Smooth muscle cell (in vitro differentiated cells): ENCODE results near the gene ST13. TPM values are rescaled to one million over a fixed set of nuclear protein-coding genes. Genes with fewer than 3 reads are reported as not detected.

Source experiments
- DNase-seq: peaks from one replicate; lab custom pipeline; 2025; ENCODE audit not compliant: unreplicated experiment; lab: John Stamatoyannopoulos, UW
- H2AFZ ChIP-seq: fragments of 200-600 bp; sonication (generic); 2 replicates; pipeline ENCODE4 v1.6.0; 2016; ENCODE audit warnings: antibody characterized with exemption, low read depth, mild to moderate bottlenecking
- H3F3A ChIP-seq: fragments of 200-600 bp; sonication (generic); 2 replicates; pipeline ENCODE4 v1.6.0; 2017; ENCODE audit warnings: antibody characterized with exemption, low read depth
- H3K27ac ChIP-seq: fragments of 200-600 bp; sonication (generic); 2 replicates; pipeline ENCODE4 v1.5.1; 2016; ENCODE audit warnings: low read depth, mild to moderate bottlenecking
- H3K27me3 ChIP-seq: fragments of 200-600 bp; sonication (generic); 2 replicates; pipeline ENCODE4 v1.6.1; 2016; ENCODE audit warnings: low read depth, mild to moderate bottlenecking
- H3K36me3 ChIP-seq: fragments of 200-600 bp; sonication (generic); 2 replicates; pipeline ENCODE4 v1.5.1; 2016; ENCODE audit warnings: low read depth
- H3K4me1 ChIP-seq: fragments of 200-600 bp; sonication (generic); 2 replicates; pipeline ENCODE4 v1.5.1; 2016; ENCODE audit warnings: low read depth
- H3K4me2 ChIP-seq: fragments of 200-600 bp; sonication (generic); 2 replicates; pipeline ENCODE4 v1.6.0; 2016; ENCODE audit warnings: mild to moderate bottlenecking
- H3K4me3 ChIP-seq: fragments of 200-600 bp; sonication (generic); 2 replicates; pipeline ENCODE4 v1.5.1; 2016; ENCODE audit warnings: mild to moderate bottlenecking
- H3K79me2 ChIP-seq: fragments of 200-600 bp; sonication (generic); 2 replicates; pipeline ENCODE4 v1.6.0; 2016; ENCODE audit warnings: low read depth, mild to moderate bottlenecking
- H3K9ac ChIP-seq: fragments of 200-600 bp; sonication (generic); 2 replicates; pipeline ENCODE4 v1.6.0; 2016; ENCODE audit warnings: low read depth
- H3K9me3 ChIP-seq: fragments of 200-600 bp; sonication (generic); replicated peaks from 2 replicates; pipeline ENCODE4 v1.5.1; 2016; ENCODE audit warnings: low read depth
- H4K20me1 ChIP-seq: fragments of 200-600 bp; sonication (generic); 2 replicates; pipeline ENCODE4 v1.6.0; 2016; ENCODE audit warnings: low read depth
- WGBS: methylation state at CpG from one replicate; pipeline ENCODE4 v1.1.7; 2016; ENCODE audit warnings: low lambda C conversion rate; 5-methylcytosine and 5-hydroxymethylcytosine counted together
- polyA plus RNA-seq: library from polyadenylated mRNA; unstranded; fragments of >200 nt; fragmentation: Nextera tagmentation; extraction: Ambion mirVana; gene quantifications from 2 replicates; pipeline ENCODE4 v1.2.1, GENCODE V29; 2016
- total RNA-seq: library from RNA; depleted of rRNA; stranded (reverse); fragments of >200 nt; gene quantifications from 2 replicates; pipeline ENCODE4 v1.2.3, GENCODE V29; 2014
- TF ChIP-seq, protein P1 (sequence below): fragments of 200-600 bp; sonication (generic); IDR thresholded peaks from 2 replicates; pipeline ENCODE4 v1.5.1; 2017; ENCODE audit warnings: borderline replicate concordance, mild to moderate bottlenecking, antibody characterized with exemption; ENCODE audit not compliant: insufficient read depth, poor library complexity, severe bottlenecking

ST13 gene
- total and polyA plus RNA-seq, 2 experiments from 2014 or later: 118 to 129 TPM

GRCh38 chr22:40855979-40856512 lies 393 bp downstream of the ST13 start:
- Histone ChIP-seq H3K36me3 (no peaks in the 10 kb centered on the region), H3K9ac (peak overlapping the region; percentile 99), H3K27me3 (no peaks in the 10 kb centered on the region), H3K9me3 (no peaks in the 10 kb centered on the region), H3K27ac (peak overlapping the region; percentile 98), H2AFZ (peak overlapping the region; percentile 86), H3K4me2 (peak overlapping the region; percentile 89), H3K4me3 (peak overlapping the region; percentile 91), H3K79me2 (peaks cover 91% of the 10 kb centered on the region), H3F3A (no peaks in the 10 kb centered on the region), H3K4me1 (peaks cover 42% of the 10 kb centered on the region), H4K20me1 (peaks cover 38% of the 10 kb centered on the region)
- under 1% methylated on average over 23 of the region's 29 CpGs for WGBS
- TF ChIP-seq, protein P1, sequence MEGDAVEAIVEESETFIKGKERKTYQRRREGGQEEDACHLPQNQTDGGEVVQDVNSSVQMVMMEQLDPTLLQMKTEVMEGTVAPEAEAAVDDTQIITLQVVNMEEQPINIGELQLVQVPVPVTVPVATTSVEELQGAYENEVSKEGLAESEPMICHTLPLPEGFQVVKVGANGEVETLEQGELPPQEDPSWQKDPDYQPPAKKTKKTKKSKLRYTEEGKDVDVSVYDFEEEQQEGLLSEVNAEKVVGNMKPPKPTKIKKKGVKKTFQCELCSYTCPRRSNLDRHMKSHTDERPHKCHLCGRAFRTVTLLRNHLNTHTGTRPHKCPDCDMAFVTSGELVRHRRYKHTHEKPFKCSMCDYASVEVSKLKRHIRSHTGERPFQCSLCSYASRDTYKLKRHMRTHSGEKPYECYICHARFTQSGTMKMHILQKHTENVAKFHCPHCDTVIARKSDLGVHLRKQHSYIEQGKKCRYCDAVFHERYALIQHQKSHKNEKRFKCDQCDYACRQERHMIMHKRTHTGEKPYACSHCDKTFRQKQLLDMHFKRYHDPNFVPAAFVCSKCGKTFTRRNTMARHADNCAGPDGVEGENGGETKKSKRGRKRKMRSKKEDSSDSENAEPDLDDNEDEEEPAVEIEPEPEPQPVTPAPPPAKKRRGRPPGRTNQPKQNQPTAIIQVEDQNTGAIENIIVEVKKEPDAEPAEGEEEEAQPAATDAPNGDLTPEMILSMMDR: no peak
- no peak for DNase-seq

DNA sequence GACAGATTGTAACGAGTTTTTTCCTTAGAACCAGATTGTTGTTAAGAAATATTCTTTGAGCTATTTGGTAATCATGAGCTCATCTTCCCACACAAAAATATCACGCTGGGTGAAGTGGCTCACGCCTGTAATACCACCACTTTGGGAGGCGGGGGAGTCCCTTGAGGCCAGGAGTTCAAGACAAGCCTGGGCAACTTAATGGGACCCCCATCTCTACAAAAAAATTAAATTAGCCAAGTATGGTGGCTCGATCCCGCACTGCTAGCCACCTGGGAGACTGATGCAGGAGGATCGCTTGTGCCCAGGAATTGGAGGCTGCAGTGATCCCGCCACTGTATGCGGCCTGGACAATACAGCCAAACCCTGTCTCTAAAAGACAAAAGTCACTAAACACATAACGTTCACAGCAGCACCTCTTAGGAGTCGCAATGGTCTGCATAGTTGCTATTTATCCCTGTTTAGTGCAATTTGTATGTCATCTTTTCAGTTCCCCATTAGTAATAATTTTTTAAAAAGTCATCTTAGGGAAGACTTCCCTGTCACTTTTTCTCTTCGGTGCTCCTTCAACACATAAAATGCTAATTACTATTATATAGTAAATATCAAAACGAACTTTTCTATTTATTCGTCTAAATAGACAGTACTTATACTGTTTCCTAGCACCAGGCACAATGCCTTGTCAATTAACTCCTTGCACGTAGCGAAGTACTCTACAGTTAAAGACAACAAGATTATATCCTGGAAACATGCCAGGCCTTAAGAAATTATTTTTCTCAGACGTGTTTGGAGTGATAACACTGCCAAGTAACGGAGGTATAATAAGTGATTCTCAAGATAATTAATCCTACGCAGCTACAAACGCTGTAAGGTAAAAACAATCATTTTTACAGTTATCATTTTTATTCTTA lies 1.1 kb downstream of the ST13 start:
- Histone ChIP-seq H3K9ac (peak overlapping the region; percentile 99), H2AFZ (peak overlapping the region; percentile 86)

DNA sequence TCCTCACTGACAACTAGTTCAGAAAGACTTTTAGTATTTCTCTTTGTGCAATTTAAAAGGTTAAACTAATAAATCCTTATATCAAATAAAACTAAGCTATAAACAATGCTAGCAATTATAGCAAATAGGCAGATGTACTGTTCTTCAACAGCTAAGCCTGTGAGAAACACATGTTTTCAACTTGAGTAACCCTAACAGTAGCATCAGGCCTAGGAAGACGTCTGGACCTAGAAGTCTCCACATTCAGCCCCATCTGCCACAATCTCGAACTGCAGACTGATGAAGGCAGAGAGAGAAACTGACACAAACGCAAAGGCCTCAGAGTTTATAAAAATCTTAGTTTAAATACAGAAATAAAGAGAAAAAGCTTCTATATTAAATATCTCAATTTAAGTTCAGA lies 2.5 kb downstream of the ST13 start:
- Histone ChIP-seq H3K27me3 (no peaks in the 10 kb centered on the region), H3K9ac (peak overlapping the region; percentile 58), H3K27ac (peak overlapping the region; percentile 98), H3K4me3 (peak overlapping the region; percentile 91), H4K20me1 (peaks cover 57% of the 10 kb centered on the region), H3K9me3 (no peaks in the 10 kb centered on the region), H3K79me2 (peaks cover 91% of the 10 kb centered on the region), H3K4me1 (peaks cover 42% of the 10 kb centered on the region), H3F3A (no peaks in the 10 kb centered on the region), H3K36me3 (peaks cover 9% of the 10 kb centered on the region), H2AFZ (no peak overlapping the region), H3K4me2 (peak overlapping the region; percentile 89)
- 52% methylated on average over 3 of the region's 3 CpGs for WGBS
- TF ChIP-seq, protein P1: no peak
- no peak for DNase-seq

More for the DNA sequence above, 1.1 kb downstream of the ST13 start:
- H3K9me3 ChIP-seq: no peaks in the 10 kb centered on the region
- H3K27ac ChIP-seq: peak overlapping the region; percentile 98
- TF ChIP-seq, protein P1: no peak
- peak overlapping the region; percentile 91 for H3K4me3 ChIP-seq
- peaks cover 46% of the 10 kb centered on the region for H4K20me1 ChIP-seq
- no peak for DNase-seq
- 39% methylated on average over 20 of the region's 20 CpGs for WGBS
- H3K79me2 ChIP-seq: peaks cover 93% of the 10 kb centered on the region
- H3K27me3 ChIP-seq: no peaks in the 10 kb centered on the region
- no peaks in the 10 kb centered on the region for H3K36me3 ChIP-seq
- peak overlapping the region; percentile 89 for H3K4me2 ChIP-seq
- H3F3A ChIP-seq: no peaks in the 10 kb centered on the region
- H3K4me1 ChIP-seq: peaks cover 42% of the 10 kb centered on the region
